ENCODE data around the gene SCAP. TPM values are rescaled to one million over a fixed set of nuclear protein-coding genes. Genes with fewer than 3 reads are reported as not detected.

Gene SCAP
- total and polyA plus RNA-seq, 2 of the 4 experiments (the other 2 are of a cell fraction): 25.3 to 34.6 TPM

GRCh38 chr3:47428662-47429061 is 47.1 kb downstream of the SCAP start:
- Histone ChIP-seq H3K18ac (ENCODE audit: low read depth, low read length) (no peak overlapping the region), H4K91ac (ENCODE audit: insufficient read depth, low read depth, low read length) (no peak overlapping the region), H3K4ac (ENCODE audit: low read depth, low read length) (no peak overlapping the region), H3K9ac (ENCODE audit: low read depth, low read length) (no peak overlapping the region), H3K36me3 (ENCODE audit: control insufficient read depth, insufficient read depth, low read length) (peaks cover 38% of the 10 kb centered on the region), H2BK120ac (ENCODE audit: low read depth, low read length) (no peak overlapping the region), H4K8ac (ENCODE audit: low read depth in 2 of 2, low read length in 2 of 2) (no peak overlapping the region), H3K9me3 (ENCODE audit: control insufficient read depth, insufficient read depth, low read length) (no peaks in the 10 kb centered on the region), H3K4me1 (ENCODE audit: control insufficient read depth, insufficient read depth, low read length) (peaks cover 8% of the 10 kb centered on the region; the same call in 1 of the 2 replicates), H3K4me3 (ENCODE audit: insufficient read depth, low read depth, low read length) (no peak overlapping the region), H3K27ac (ENCODE audit: insufficient read depth, low read length) (no peak overlapping the region), H2AK5ac (ENCODE audit: low read depth, low read length) (no peak overlapping the region), H2AFZ (replicated peaks; ENCODE audit: low read length, poor library complexity) (no peak overlapping the region), H3K4me2 (ENCODE audit: low read depth, low read length) (no peak overlapping the region), H3K14ac (replicated peaks; ENCODE audit: low read depth, low read length) (no peak overlapping the region), H2AK9ac (replicated peaks; ENCODE audit: low read depth, low read length, poor library complexity) (no peak overlapping the region), H3K23ac (ENCODE audit: low read depth, low read length) (no peak overlapping the region), H3K9me1 (ENCODE audit: insufficient read depth, low read length) (peaks cover 31% of the 10 kb centered on the region), H4K20me1 (ENCODE audit: insufficient read depth, low read length) (peaks cover 11% of the 10 kb centered on the region; the same call in 1 of the 2 replicates), H2BK15ac (ENCODE audit: low read depth, low read length) (no peak overlapping the region), H4K5ac (ENCODE audit: low read depth, low read length) (no peak overlapping the region), H3K56ac (ENCODE audit: extremely low read depth, insufficient read depth, low read length) (no peak overlapping the region), H2BK5ac (ENCODE audit: low read depth, low read length, poor library complexity, severe bottlenecking) (no peak overlapping the region), H3K27me3 (ENCODE audit: control insufficient read depth, insufficient read depth, low read length) (no peaks in the 10 kb centered on the region), H2BK20ac (ENCODE audit: low read depth, low read length) (no peak overlapping the region), H3K79me1 (ENCODE audit: low read depth in 1 of 2, low read length in 2 of 2) (peaks cover 0 to 24% of the 10 kb centered on the region in 2 experiments; a peak in 1 of 4 replicates)
- dilution Hi-C loops (cut with HindIII; ENCODE audit: low sequenced_read_pairs, unreplicated experiment) (no loop called here), in situ Hi-C loops (cut with MboI; ENCODE audit: low sequenced_read_pairs) (no loop called here), intact Hi-C loops (cut with micrococcal nuclease) (no loop called here)
- ChIA-PET POLR2A (ENCODE audit: unreplicated experiment) (no interaction called here), CTCF (no interaction called here)
- TF ChIP-seq MXI1 (IDR thresholded peaks at IDR 0.05; ENCODE audit: borderline replicate concordance, low read depth, low read length): no peak
- TF ChIP-seq RFX5 (IDR thresholded peaks at IDR 0.05; ENCODE audit: low read depth, low read length): no peak
- TF ChIP-seq RAD21 (IDR thresholded peaks at IDR 0.05; ENCODE audit: low read length): no peak
- TF ChIP-seq CEBPB (IDR thresholded peaks at IDR 0.05; ENCODE audit: low read depth, low read length): no peak
- TF ChIP-seq USF2 (IDR thresholded peaks at IDR 0.05; ENCODE audit: low read depth, low read length): no peak
- TF ChIP-seq CTCF (conservative IDR thresholded peaks at IDR 0.05; ENCODE audit: low read depth, low read length): no peak
- TF ChIP-seq POLR2A (IDR thresholded peaks at IDR 0.05; ENCODE audit: low read depth, low read length): no peak
- TF ChIP-seq CHD1 (IDR thresholded peaks at IDR 0.05; ENCODE audit: low read depth, low read length): no peak
- no peak for TF ChIP-seq SMC3 (IDR thresholded peaks at IDR 0.05; ENCODE audit: low read depth, low read length)
- no peak for TF ChIP-seq MAZ (IDR thresholded peaks at IDR 0.05; ENCODE audit: borderline replicate concordance, low read depth, low read length)
- no peak for TF ChIP-seq RCOR1 (IDR thresholded peaks at IDR 0.05; ENCODE audit: insufficient replicate concordance, low read length)
- TF ChIP-seq ELK1 (IDR thresholded peaks at IDR 0.05; ENCODE audit: borderline replicate concordance, low read depth, low read length): no peak
- TF ChIP-seq NFE2L2 (IDR thresholded peaks at IDR 0.05; ENCODE audit: low read depth, low read length): no peak
- TF ChIP-seq FOS (IDR thresholded peaks at IDR 0.05; ENCODE audit: low read depth, low read length): no peak
- TF ChIP-seq MAFK (IDR thresholded peaks at IDR 0.05; ENCODE audit: low read depth, low read length): no peak
- TF ChIP-seq BHLHE40 (IDR thresholded peaks at IDR 0.05; ENCODE audit: low read depth, low read length): no peak
- DNase-seq: no peak
- no CpG with 5 or more reads among the region's 6 CpGs for WGBS, 2 experiments (ENCODE audit: extremely low coverage in 2 of 2, insufficient read length in 1 of 2)
- no peak for ATAC-seq (ENCODE audit: low read depth)
- BruUV-seq (replicated peaks): no TSS peak

All from IMR-90 (cell line).